ENCODE results near the gene GSTP1.
A peak's percentile ranks its signal among the peaks of the same experiment; 100 is the strongest.
"Not testable (repeated sequence)": the region's sequence is repeated elsewhere in the genome, so short reads cannot be mapped to it uniquely, and the experiment has no call there.

GSTP1 gene

DNA sequence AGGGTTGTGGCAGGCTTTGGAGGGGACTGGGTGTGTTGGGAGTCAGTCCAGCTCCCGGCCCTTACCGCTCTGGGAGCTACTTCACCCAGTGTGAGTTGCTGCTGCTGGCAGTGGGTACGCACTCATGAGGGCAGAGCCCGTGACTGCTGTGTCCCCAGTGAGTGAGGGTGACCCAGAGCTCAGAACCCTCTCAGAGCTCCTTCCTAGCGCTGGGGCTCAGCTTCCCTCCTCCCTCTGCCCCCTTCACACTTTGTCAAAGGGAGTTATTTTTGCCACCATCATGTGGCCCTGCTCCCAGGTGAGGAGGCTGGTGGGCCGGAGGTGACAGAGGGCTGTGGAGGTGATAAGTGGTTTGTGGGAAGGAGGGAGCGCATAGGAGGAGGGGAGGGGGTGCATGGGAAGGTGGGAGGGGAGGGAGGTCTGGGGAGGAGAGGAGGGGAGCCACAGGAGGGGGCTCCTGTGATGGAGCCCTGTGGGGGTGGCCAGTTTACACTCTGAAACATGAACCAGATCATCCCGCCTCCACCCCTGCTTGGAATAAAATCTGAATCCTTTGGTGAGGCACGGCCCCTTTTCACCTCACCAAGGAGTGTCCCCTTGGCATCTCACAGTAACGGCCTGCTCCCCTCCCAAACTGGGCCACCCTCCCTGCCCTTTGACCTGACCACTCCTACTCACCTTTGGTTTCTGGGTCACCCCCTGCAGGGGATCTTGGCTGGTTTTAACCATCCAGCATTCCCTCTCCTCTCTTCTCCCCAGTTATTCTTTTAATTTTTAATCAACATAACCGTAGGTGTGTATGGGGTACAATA, 33.0 kb downstream of the GSTP1 start:
- DNase-seq, result no peak

DNA sequence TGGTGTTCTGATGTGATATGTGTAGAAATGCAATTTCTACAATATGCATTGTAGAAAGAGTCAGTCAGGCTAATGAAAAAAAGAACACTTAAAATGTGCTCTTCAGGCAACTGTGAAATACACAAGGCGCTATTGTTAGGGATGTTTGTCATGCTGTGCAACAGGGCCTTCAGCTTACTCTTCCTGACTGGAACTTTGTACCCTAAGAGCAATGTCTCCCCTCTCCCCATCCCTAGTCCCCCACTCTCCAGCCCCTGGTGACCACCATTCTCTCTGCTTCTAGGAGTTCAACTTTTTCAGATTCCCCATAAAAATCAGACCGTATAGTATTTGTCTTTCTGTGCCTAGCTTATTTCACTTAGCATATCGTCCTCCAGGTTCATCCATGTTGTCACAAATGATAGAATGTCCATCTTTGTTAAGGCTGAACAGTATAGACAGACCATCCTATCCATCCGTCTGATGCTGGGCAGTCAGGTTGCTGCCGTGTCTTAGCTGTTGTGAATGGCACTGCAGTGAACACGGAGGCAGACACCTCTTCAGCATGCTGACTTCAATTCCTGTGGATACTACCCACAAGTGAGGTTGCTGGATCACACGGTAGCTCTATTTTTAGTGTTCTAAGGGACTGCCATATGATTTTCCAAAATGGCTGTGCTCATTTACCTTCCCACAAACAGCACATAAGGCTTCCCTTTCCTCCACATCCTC, 33.8 kb downstream of the GSTP1 start:
- DNase-seq, result no peak

DNA sequence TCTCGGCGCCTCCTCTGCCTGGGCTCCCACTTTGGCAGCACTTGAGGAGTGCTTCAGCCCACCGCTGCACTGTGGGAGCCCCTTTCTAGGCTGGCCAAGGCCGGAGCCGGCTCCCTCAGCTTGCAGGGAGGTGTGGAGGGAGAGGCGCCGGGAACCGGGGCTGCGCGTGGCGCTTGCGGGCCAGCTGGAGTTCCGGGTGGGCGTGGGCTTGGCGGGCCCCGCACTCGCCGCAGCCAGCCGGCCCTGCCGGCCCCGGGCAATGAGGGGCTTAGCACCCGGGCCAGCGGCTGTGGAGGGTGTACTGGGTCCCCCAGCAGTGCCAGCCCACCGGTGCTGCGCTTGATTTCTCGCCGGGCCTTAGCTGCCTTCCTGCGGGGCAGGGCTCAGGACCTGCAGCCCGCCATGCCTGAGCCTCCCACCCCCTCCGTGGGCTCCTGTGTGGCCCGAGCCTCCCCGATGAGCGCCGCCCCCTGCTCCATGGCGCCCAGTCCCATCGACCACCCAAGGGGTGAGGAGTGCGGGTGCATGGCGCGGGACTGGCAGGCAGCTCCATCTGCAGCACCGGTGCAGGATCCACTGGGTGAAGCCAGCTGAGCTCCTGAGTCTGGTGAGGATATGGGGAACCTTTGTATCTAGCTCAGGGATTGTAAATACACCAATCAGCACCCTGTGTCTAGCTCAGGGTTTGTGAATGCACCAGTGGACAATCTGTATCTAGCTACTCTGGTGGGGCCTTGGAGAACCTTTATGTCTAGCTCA, 35.5 kb downstream of the GSTP1 start:
- DNase-seq, result not testable (repeated sequence)

DNA sequence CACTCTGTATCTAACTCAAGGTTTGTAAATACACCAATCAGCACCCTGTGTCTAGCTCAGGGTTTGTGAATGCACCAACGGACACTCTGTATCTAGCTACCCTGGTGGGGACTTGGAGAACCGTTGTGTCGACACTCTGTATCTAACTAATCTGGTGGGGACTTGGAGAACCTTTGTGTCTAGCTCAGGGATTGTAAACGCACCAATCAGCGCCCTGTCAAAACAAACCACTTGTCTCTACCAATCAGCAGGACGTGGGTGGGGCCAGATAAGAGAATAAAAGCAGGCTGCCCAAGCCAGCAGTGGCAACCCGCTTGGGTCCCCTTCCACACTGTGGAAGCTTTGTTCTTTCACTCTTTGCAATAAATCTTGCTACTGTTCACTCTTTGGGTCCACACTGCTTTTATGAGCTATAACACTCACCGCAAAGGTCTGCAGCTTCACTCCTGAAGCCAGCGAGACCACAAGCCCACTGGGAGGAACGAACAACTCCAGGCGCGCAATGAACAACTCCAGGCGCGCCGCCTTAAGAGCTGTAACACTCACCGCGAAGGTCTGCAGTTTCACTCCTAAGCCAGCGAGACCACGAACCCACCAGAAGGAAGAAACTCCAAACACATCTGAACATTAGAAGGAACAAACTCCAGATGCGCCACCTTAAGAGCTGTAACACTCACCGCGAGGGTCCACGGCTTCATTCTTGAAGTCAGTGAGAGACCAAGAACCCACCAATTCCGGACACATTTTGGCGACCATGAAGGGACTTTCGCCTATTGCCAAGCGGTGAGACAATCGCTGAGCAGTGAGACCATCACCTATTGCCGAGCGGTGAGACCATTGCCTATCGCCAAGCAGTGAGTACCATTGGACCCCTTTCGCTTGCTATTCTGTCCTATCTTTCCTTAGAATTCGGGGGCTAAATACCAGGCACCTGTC, 36.3 kb downstream of the GSTP1 start:
- DNase-seq, result not testable (repeated sequence)

DNA sequence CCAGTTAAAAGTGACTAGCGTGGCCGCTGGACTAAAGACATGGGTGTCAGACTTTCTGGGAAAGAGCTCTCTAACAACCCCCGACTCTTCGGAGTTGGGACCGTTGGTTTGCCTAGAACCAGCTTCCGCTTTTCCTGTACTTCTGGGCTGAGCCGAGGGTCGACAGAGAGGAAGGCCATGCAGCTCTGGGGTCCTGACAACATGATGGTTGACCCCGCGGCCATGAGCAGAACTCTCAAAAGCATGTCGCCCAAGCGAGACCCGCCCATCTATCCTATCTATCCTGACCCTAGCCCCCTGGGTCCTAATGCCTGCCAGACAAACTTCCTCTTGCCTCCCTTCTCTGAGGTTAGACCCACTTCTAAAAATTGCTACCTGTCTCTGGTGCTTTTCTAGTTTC, 37.0 kb downstream of the GSTP1 start:
- DNase-seq, result not testable (repeated sequence)

DNA sequence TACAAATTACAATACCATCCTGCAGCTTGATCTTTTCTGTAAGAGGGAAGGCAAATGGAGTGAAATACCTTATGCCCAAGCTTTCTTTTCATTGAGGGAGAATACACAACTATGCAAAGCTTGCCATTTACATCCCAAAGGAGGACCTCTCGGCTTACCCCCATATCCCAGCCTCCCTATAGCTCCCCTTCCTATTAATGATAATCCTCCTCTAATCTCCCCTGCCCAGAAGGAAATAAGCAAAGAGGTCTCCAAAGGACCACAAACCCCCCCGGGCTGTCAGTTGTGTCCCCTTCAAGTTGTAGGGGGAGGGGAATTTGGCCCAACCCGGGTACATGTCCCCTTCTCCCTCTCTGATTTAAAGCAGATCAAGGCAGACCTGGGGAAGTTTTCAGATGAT, 38.3 kb downstream of the GSTP1 start:
- not testable (repeated sequence) for DNase-seq

DNA sequence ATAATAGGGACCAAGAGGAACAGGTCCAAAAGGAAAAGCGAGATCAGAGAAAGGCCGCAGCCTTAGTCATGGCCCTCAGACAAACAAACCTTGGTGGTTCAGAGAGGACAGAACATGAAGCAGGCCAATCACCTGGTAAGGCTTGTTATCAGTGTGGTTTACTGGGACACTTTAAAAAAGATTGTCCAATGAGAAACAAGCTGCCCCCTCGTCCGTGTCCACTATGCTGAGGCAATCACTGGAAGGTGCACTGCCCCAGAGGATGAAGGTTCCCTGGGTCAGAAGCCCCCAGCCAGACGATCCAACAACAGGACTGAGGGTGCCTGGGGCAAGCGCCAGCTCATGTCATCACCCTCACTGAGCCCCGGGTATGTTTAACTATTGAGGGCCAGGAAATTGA, 39.3 kb downstream of the GSTP1 start:
- DNase-seq, result not testable (repeated sequence)

DNA sequence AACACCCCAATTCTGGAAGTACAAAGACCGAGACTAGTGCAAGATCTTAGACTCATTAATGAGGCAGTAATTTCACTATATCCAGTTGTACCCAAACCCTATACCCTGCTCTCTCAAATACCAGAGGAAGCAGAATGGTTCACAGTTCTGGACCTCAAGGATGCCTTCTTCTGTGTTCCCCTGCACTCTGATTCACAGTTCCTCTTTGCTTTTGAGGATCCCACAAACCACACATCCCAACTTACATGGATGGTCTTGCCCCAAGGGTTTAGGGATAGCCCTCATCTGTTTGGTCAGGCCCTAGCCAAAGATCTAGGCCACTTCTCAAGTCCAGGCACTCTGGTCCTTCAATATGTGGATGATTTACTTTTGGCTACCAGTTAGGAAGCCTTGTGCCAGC, 40.2 kb downstream of the GSTP1 start:
- DNase-seq, result not testable (repeated sequence)

DNA sequence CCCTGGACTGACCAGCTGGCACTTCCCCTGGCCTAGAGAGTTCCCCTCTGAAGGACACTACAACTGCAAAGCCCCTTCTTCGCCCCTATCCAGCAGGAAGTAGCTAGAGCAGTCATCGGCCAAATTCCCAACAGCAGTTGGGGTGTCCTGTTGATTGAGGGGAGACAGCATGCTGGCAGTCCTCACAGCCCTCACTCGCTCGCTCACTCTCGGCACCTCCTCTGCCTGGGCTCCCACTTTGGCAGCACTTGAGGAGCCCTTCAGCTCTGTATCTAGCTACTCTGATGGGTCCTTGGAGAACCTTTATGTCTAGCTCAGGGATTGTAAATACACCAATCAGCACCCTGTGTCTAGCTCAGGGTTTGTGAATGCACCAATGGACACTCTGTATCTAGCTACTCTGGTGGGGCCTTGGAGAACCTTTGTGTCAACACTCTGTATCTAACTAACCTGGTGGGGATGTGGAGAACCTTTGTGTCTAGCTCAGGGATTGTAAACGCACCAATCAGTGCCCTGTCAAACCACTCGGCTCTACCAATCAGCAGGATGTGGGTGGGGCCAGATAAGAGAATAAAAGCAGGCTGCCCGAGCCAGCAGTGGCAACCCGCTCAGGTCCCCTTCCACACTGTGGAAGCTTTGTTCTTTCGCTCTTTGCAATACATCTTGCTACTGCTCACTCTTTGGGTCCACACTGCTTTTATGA, 42.7 kb downstream of the GSTP1 start:
- DNase-seq, result not testable (repeated sequence)

DNA sequence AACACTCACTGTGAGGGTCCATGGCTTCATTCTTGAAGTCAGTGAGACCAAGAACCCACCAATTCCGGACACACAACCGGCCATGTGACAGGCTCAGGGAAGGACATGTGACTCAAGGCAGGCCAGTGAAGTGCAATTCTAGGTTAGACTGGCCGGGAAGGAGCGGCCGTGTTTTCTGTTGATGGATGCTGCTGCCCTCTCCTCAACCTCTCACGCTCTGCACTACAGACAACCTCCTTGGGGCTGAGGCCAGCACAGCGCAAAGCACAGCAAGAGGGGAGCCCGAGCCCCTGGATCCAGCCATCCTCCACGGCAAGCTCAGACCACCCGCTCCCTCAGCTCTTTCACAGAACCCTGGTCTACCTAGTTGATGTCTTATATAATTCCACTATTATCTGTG, 43.4 kb downstream of the GSTP1 start:
- no peak for DNase-seq

DNA sequence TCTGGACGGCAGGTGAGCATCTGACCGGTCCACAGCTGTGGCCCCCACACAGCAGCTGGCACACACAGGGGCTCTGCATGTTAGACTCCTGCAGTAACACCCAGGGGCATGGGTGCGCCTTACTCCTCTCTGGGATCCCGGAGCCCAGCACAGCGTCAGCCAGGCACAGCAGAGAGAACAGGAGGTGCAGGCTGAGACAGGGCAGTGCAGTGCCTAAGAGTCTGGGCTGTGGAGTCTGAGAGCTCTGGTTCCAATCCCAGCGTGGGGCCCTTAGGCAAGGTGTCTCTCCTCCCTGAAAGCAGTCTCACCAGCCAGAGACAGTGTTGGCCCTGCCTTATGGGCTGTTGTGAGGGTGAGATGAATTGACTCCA, 43.8 kb downstream of the GSTP1 start:
- no peak for DNase-seq

DNA sequence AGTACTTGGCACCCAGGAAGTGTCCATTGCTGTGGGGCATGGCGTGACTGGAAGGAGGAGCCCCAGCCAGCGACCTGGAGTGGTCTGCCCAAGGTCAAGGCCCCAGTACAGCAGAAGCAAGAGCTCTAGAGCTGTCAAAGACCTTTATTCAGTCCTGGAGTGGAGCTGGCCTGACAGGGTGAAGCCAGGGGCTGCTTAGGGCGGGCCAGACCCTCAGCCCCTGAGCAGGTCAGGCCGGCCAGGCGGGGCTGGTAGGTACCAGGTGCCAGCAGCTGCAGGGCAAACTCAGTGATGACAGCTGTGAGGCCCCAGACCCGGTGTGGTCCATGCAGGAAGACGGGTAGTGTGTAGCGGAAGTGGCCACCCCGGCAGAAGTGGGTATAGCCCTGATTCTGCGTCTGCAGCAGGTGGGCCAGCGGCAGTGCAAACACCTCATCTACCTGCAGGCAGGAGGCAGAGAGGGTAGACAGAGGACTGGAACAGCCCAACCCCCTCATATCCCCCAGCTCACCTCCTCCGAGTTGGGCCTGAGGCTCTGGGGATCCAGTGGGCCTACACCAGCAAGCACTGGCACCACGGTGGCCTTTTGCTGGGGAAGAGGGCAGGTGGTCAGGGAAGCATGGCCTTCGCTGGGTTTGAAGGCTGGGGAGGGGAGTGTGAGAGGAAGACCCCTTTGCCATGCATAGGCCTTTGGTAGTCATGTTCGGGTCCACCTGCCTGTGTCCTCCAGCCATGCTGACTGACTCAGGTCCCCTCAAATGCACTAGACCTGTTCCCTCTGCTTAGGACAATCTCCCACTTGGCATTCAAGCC, 44.4 kb downstream of the GSTP1 start:
- no peak for DNase-seq

DNA sequence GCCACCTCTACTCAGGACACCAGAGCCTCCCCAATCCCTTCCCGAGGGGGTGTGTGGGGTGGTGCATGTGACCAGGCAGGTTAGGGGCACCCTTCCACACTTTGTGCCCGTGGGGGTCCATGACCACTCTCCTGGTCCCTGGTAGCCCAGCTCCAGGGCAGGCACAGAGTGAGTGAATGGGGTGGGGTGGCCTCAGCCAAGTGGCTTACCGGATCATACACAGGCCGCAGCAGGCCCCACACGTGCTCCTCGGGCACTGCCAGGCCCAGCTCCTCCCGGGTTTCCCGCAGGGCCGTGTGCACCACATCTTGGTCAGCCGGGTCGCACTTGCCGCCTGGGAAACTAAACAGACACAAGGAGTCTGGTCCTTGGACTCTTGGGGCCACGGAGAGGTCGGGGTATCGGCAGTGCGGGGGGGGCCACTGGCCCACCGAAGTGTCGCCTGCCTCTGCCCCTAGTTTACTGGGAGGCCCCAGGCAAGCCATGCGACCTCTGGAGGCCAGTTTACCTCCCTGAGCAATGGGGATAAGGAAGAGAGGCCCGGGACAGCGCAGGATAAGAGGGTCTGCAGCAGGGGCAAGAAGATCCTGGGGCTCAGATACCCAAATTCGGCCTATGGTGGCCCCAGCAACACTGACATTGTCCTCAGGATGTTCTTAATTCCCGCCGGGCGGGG, 45.2 kb downstream of the GSTP1 start:
- no peak for DNase-seq

DNA sequence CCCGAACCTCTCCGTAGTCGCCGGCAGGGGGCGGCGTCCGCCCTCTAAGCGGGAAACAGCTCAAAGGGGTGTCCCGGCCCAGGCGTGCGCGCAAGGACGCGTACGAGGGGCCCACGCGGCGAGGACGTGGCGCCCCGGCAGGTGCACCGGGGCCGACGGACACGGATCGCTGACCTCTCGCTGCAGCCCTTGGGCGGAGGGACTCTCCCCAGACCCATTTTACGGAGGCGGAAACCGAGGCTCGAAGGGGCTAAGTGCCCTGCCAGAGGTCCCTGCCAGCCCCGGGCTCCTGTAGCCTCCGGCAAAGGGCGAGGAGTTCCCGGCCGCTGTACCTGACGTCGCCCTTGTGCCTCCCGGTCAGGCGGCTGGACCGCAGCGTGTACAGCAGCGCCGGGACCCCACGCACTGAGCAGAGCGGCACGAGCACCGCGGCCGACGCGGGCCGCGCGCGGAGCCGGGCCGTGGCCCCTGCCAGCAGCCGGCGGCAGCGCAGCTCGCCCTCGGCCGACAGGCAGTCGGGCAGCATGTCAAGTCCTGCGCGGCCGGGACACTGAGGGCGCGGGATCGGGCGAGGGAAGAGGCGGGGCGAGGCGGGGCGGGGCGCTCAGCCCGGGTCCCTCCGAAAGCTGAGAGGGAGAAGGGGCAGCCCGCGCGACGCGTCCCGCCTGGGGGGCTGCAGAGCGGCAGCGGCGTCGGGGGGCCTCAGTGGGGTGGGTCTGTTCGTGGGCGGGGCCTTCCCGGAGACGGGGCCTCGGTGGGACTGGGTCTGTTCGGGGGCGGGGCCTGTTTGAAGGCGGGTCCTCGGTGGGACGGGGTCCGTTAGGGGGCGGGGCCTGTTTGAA, 46.0 kb downstream of the GSTP1 start, which contains the start of gene NUDT8:
TSS of gene NUDT8 (minus strand) at position 552 of the 842 bp plus-strand sequence. CDS start at position 526, 26 bp downstream.
- peak; percentile 11 for DNase-seq

DNA sequence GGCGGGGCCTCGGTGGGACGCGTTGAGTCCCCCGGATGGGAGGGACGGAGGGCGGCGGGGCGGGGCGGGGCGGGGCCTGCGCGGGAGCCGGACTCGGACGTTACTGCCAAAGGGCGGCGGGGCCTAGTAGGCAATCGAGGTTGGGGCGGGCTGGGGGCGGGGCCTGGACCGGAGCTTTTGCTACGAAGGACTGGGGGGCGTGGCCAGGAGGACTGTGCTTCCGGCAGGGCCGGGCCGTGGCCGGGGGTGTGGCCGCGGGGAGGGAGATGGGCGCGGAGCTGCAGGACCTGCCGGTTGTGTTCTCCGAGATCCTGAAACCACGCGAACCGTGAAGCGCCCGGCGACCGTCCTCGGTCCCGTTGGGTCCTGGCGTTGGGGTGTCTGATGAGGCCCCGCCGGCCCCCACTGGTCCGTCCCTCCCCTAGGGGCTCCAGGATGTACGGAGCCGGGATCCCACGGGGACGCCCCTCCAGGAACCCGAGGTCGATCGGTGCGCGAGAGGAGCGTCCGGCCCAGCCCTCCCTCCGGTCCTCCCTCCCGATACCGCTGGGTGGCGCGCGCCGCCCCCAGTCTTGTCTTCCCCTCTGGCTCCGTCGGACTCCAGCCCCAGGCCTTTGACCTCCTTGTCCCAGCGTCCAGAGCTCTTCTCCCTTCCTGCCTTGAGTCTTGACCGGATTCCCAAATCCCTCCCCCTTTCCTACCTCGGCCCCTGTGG, 46.8 kb downstream of the GSTP1 start:
- peak; percentile 76 for DNase-seq

DNA sequence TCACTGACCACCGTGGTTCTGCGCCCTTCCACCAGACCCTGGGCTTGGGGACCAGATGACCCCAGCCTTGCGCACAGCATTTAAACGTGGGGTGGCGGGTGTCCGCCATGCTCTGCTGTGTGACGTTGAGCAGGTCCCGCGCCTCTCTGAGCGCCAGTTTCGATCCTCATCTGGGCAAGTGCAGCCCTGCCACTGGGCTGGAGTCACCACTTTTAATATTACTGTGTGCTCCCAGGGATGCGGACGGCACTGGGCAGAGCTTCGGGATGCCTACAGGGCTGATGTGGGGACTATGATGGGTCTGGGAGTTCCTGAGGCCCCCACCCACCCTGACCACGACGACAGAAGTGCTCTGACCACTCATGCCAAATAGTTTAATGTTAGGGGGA, 47.3 kb downstream of the GSTP1 start:
- DNase-seq, result no peak

DNA sequence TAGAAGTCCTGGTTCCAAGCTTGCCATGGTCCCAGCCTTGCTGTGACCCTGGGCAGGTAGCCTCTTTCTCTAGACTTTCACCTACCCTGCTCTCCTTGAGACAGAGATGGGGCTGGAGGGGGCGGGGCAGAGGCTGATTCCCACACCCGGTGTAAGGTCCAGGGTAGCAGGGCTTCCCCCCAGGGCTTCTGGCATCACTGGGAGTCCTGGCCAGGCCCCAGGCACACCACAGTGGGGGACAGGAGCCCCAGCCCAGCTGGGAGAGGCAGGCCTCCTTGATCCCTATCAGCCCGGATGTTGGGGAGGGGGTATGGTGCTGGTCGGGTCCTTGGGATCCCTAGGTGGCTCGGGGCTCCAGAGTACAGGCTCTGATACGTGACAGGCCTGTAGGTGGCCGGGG, 47.8 kb downstream of the GSTP1 start:
- no peak for DNase-seq

DNA sequence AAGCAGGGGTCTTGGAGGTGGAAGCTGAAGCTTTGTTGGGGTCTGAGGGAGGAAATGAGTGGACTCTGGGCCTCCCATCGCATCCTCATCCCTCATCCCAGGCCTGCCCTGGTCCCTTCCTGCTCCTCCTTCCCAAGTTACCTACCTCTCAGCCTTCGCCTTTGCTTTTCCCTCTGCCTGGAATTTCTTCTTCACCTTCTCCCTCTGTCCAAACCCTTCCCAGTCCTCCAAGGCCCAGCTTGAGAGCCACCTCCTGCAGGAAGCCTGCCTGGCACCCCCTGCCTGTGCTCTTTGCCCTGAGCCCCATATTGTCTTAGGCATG, 48.2 kb downstream of the GSTP1 start:
- DNase-seq, result no peak

Measured in NCI-H187 treated with DMSO at 0.1 percent for 48 hours (cell line).